Neural cell (in vitro differentiated cells): ENCODE measurements around the gene HOXB5.

Experiments
- EZH2 ChIP-seq: fragments of 200-600, 300-800 bp; shearing (Covaris generic), sonication (generic); IDR thresholded peaks from 2 replicates; pipeline ENCODE4 v1.6.1; 2014; ENCODE audit warnings: antibody characterized with exemption, low read length, borderline replicate concordance, mild to moderate bottlenecking; ENCODE audit not compliant: insufficient read depth, poor library complexity, severe bottlenecking
- MXI1 ChIP-seq: fragments of 450-650 bp; conservative IDR thresholded peaks from 2 replicates; pipeline ENCODE4 v1.6.1; 2014; ENCODE audit warnings: antibody characterized with exemption, mild to moderate bottlenecking; ENCODE audit not compliant: poor library complexity, severe bottlenecking
- POLR2AphosphoS5 ChIP-seq: IDR thresholded peaks from 2 replicates; pipeline ENCODE4 v1.6.1; 2012
- RAD21 ChIP-seq: fragments of 450-650 bp; conservative IDR thresholded peaks from 2 replicates; pipeline ENCODE4 v1.6.1; 2014; ENCODE audit warnings: antibody characterized with exemption, mild to moderate bottlenecking, moderate library complexity
- SMC3 ChIP-seq: fragments of 450-650 bp; conservative IDR thresholded peaks from 2 replicates; pipeline ENCODE4 v1.6.1; 2014; ENCODE audit warnings: antibody characterized with exemption, mild to moderate bottlenecking, moderate library complexity; ENCODE audit not compliant: poor library complexity
- TAF1 ChIP-seq: IDR thresholded peaks from 2 replicates; pipeline ENCODE4 v1.6.1; 2012; ENCODE audit warnings: low read depth
- TF ChIP-seq, protein P1 (sequence below): fragments of 450-650 bp; IDR thresholded peaks from 2 replicates; pipeline ENCODE4 v1.5.1; 2014; ENCODE audit warnings: antibody characterized with exemption, mild to moderate bottlenecking, moderate library complexity; ENCODE audit not compliant: poor library complexity, severe bottlenecking
- TF ChIP-seq, protein P2 (sequence below): IDR thresholded peaks from 2 replicates; pipeline ENCODE4 v1.6.1; 2012; ENCODE audit warnings: borderline replicate concordance

DNA sequence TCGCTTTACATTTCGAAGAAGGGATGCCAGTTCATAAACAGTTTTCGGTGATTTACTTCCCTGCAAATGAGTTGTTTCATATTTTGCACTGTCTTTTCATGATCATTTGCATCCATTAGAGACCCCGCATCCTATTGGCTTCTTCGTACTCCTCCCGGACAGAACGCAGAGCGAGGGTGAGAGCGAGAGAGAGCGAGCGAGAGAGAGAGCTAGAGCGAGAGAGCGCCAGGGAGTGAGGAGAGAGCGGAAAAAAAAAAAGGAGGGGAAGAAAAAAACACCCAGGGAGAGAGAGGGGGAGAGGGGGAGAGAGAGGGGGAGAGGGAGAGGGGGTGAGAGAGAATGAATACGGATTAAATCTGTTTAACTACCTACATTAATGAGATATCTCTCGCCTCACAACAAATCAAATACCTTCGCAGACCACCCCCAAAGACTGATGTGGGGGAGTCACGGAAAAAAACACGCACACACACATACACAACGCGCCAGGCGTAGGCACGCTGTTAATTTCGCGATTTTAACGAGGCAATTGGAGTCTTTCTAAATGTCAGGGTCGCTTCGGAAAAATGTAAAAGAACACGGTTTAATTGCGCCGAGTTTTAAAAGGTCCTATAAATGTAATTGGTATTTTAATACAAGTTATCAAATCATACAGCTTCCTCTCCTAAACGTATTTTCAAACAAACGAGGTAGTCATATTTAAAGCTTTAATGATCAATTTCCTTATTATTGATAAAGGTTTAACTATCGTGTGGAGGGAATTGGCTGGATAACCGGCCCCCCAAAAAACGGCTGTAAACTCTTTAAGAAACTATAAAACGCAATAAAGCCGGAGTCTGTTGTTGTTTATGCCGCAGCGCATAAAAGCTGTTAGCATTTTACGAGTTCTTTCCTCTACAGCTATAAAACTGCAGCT, 21.7 kb upstream of the HOXB5 start, which contains the start of gene HOXB8:
- no peak for TF ChIP-seq TAF1
- TF ChIP-seq, protein P1, sequence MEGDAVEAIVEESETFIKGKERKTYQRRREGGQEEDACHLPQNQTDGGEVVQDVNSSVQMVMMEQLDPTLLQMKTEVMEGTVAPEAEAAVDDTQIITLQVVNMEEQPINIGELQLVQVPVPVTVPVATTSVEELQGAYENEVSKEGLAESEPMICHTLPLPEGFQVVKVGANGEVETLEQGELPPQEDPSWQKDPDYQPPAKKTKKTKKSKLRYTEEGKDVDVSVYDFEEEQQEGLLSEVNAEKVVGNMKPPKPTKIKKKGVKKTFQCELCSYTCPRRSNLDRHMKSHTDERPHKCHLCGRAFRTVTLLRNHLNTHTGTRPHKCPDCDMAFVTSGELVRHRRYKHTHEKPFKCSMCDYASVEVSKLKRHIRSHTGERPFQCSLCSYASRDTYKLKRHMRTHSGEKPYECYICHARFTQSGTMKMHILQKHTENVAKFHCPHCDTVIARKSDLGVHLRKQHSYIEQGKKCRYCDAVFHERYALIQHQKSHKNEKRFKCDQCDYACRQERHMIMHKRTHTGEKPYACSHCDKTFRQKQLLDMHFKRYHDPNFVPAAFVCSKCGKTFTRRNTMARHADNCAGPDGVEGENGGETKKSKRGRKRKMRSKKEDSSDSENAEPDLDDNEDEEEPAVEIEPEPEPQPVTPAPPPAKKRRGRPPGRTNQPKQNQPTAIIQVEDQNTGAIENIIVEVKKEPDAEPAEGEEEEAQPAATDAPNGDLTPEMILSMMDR, result no peak
- TF ChIP-seq, protein P2, sequence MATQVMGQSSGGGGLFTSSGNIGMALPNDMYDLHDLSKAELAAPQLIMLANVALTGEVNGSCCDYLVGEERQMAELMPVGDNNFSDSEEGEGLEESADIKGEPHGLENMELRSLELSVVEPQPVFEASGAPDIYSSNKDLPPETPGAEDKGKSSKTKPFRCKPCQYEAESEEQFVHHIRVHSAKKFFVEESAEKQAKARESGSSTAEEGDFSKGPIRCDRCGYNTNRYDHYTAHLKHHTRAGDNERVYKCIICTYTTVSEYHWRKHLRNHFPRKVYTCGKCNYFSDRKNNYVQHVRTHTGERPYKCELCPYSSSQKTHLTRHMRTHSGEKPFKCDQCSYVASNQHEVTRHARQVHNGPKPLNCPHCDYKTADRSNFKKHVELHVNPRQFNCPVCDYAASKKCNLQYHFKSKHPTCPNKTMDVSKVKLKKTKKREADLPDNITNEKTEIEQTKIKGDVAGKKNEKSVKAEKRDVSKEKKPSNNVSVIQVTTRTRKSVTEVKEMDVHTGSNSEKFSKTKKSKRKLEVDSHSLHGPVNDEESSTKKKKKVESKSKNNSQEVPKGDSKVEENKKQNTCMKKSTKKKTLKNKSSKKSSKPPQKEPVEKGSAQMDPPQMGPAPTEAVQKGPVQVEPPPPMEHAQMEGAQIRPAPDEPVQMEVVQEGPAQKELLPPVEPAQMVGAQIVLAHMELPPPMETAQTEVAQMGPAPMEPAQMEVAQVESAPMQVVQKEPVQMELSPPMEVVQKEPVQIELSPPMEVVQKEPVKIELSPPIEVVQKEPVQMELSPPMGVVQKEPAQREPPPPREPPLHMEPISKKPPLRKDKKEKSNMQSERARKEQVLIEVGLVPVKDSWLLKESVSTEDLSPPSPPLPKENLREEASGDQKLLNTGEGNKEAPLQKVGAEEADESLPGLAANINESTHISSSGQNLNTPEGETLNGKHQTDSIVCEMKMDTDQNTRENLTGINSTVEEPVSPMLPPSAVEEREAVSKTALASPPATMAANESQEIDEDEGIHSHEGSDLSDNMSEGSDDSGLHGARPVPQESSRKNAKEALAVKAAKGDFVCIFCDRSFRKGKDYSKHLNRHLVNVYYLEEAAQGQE, result no peak
- no peak for TF ChIP-seq SMC3
- no peak for TF ChIP-seq EZH2
- no peak for TF ChIP-seq POLR2AphosphoS5
- no peak for TF ChIP-seq MXI1
- no peak for TF ChIP-seq RAD21
